GM18502 (cell line): ENCODE results near the gene SMIM32.

ENCODE experiments used
- ATAC-seq: cut with Tn5 transposase; IDR thresholded peaks from one replicate; pipeline ENCODE4 v1.9.1; 2021; ENCODE audit warnings: mild to moderate bottlenecking; ENCODE audit not compliant: unreplicated experiment, poor library complexity

Gene SMIM32

GRCh38 chr5:136208916-136209315 lies 16.0 kb upstream of the SMIM32 start:
- ATAC-seq = no peak

GRCh38 chr5:136207631-136208030 lies 14.7 kb upstream of the SMIM32 start:
- ATAC-seq = no peak

- ATAC-seq = no peak
Measured at GRCh38 chr5:136206361-136206760, 13.4 kb upstream of the SMIM32 start.

GRCh38 chr5:136205941-136206340 lies 13.0 kb upstream of the SMIM32 start:
- no peak for ATAC-seq

- no peak for ATAC-seq
Measured at GRCh38 chr5:136205061-136205702, 12.2 kb upstream of the SMIM32 start.

GRCh38 chr5:136203303-136203922 lies 10.5 kb upstream of the SMIM32 start:
- ATAC-seq = no peak

GRCh38 chr5:136202469-136203205 lies 9.7 kb upstream of the SMIM32 start:
- ATAC-seq = no peak

- ATAC-seq = no peak
Measured at GRCh38 chr5:136201870-136202269, 8.9 kb upstream of the SMIM32 start.

- no peak for ATAC-seq
Measured at GRCh38 chr5:136200761-136201160, 7.8 kb upstream of the SMIM32 start.

GRCh38 chr5:136200130-136200529 lies 7.2 kb upstream of the SMIM32 start:
- ATAC-seq = no peak

GRCh38 chr5:136199408-136199807 lies 6.4 kb upstream of the SMIM32 start:
- ATAC-seq = no peak

GRCh38 chr5:136198453-136198852 lies 5.5 kb upstream of the SMIM32 start:
- no peak for ATAC-seq

GRCh38 chr5:136197462-136198142 lies 4.6 kb upstream of the SMIM32 start:
- ATAC-seq = no peak

GRCh38 chr5:136195971-136196820 lies 3.2 kb upstream of the SMIM32 start:
- no peak for ATAC-seq

- ATAC-seq = no peak
Measured at GRCh38 chr5:136194576-136194975, 1.6 kb upstream of the SMIM32 start.

- ATAC-seq = no peak
Measured at GRCh38 chr5:136193322-136193935, 467 bp upstream of the SMIM32 start.

- ATAC-seq = no peak
Measured at GRCh38 chr5:136192015-136192525, 892 bp downstream of the SMIM32 start.

- ATAC-seq = no peak
Measured at GRCh38 chr5:136191304-136192014, 1.5 kb downstream of the SMIM32 start.

- ATAC-seq = no peak
Measured at GRCh38 chr5:136190904-136191303, 2.1 kb downstream of the SMIM32 start.
